ENCODE results near the gene DLL3. TPM values are rescaled to one million over a fixed set of nuclear protein-coding genes. Genes with fewer than 3 reads are reported as not detected.

DLL3 gene
- total RNA-seq (2022; extraction: Qiagen RNA extraction; ENCODE audit: low read depth), result 8.3 to 11.1 TPM (median 10.1 TPM) in 5 replicates

GRCh38 chr19:39498798-39499642, at the start of gene DLL3:
TSS of gene DLL3 (plus strand) at chr19:39498947. CDS start at chr19:39498975, 28 bp downstream.

GRCh38 chr19:39480337-39481228, 18.2 kb upstream of the DLL3 start, which contains the start of gene TIMM50:
TSS of gene TIMM50 (plus strand) at chr19:39480838. CDS start at chr19:39480854, 16 bp downstream.

GRCh38 chr19:39514840-39515550, 16.2 kb downstream of the DLL3 start, which contains the start of gene SELENOV:
TSS of gene SELENOV (plus strand) at chr19:39515139. CDS start at chr19:39515213, 74 bp downstream.

GRCh38 chr19:39532233-39533002, 33.7 kb downstream of the DLL3 start, which contains the start of gene EID2B:
TSS of gene EID2B (minus strand) at chr19:39532852. CDS start at chr19:39532802, 50 bp downstream.

GRCh38 chr19:39539518-39540332, 41.0 kb downstream of the DLL3 start, which contains the start of gene EID2:
TSS of gene EID2 (minus strand) at chr19:39540161. CDS start at chr19:39540079, 82 bp downstream.

Other genes with a start within 250 kb of the DLL3 start
- not detected in 5 replicates for gene IFNL2, start 230.6 kb upstream of the DLL3 start, total RNA-seq (2022; extraction: Qiagen RNA extraction; ENCODE audit: low read depth)
- 0.27 TPM in 1 of 5 replicates, not detected in the others for gene IFNL1, start 202.5 kb upstream of the DLL3 start, total RNA-seq (2022; extraction: Qiagen RNA extraction; ENCODE audit: low read depth)
- gene LRFN1, start 178.1 kb upstream of the DLL3 start, total RNA-seq (2022; extraction: Qiagen RNA extraction; ENCODE audit: low read depth), result 8.1 to 10.8 TPM (median 10.2 TPM) in 5 replicates
- 0.35 to 1.1 TPM (median 0.66 TPM) in 5 replicates for gene GMFG, start 162.9 kb upstream of the DLL3 start, total RNA-seq (2022; extraction: Qiagen RNA extraction; ENCODE audit: low read depth)
- 120 to 179 TPM (median 169 TPM) in 5 replicates for gene SAMD4B, start 156.5 kb upstream of the DLL3 start, total RNA-seq (2022; extraction: Qiagen RNA extraction; ENCODE audit: low read depth)
- 69.9 to 72.7 TPM (median 71.6 TPM) in 5 replicates for gene PAF1, start 107.8 kb upstream of the DLL3 start, total RNA-seq (2022; extraction: Qiagen RNA extraction; ENCODE audit: low read depth)
- 72.5 to 75.5 TPM (median 74.8 TPM) in 5 replicates for gene MED29, start 107.6 kb upstream of the DLL3 start, total RNA-seq (2022; extraction: Qiagen RNA extraction; ENCODE audit: low read depth)
- 160 to 246 TPM (median 200 TPM) in 5 replicates for gene ZFP36, start 92.1 kb upstream of the DLL3 start, total RNA-seq (2022; extraction: Qiagen RNA extraction; ENCODE audit: low read depth)
- gene PLEKHG2, start 86.3 kb upstream of the DLL3 start, total RNA-seq (2022; extraction: Qiagen RNA extraction; ENCODE audit: low read depth), result 78.8 to 119 TPM (median 96.5 TPM) in 5 replicates
- 6,743 to 7,584 TPM (median 7,284 TPM) in 5 replicates for gene RPS16, start 63.0 kb upstream of the DLL3 start, total RNA-seq (2022; extraction: Qiagen RNA extraction; ENCODE audit: low read depth)
- 163 to 198 TPM (median 184 TPM) in 5 replicates for gene SUPT5H, start 53.4 kb upstream of the DLL3 start, total RNA-seq (2022; extraction: Qiagen RNA extraction; ENCODE audit: low read depth)
- gene TIMM50, start 18.1 kb upstream of the DLL3 start, total RNA-seq (2022; extraction: Qiagen RNA extraction; ENCODE audit: low read depth), result 173 to 225 TPM (median 219 TPM) in 5 replicates
- not detected in 5 replicates for gene SELENOV, start 16.2 kb downstream of the DLL3 start, total RNA-seq (2022; extraction: Qiagen RNA extraction; ENCODE audit: low read depth)
- 7.9 to 9.5 TPM (median 8.3 TPM) in 5 replicates for gene EID2B, start 33.9 kb downstream of the DLL3 start, total RNA-seq (2022; extraction: Qiagen RNA extraction; ENCODE audit: low read depth)
- gene EID2, start 41.2 kb downstream of the DLL3 start, total RNA-seq (2022; extraction: Qiagen RNA extraction; ENCODE audit: low read depth), result 35.5 to 48.6 TPM (median 43.8 TPM) in 5 replicates
- gene LGALS13, start 103.6 kb downstream of the DLL3 start, total RNA-seq (2022; extraction: Qiagen RNA extraction; ENCODE audit: low read depth), result not detected in 5 replicates
- not detected in 5 replicates for gene LGALS16, start 157.0 kb downstream of the DLL3 start, total RNA-seq (2022; extraction: Qiagen RNA extraction; ENCODE audit: low read depth)
- gene LGALS14, start 205.5 kb downstream of the DLL3 start, total RNA-seq (2022; extraction: Qiagen RNA extraction; ENCODE audit: low read depth), result not detected in 5 replicates
- not detected in 5 replicates for gene CLC, start 239.1 kb downstream of the DLL3 start, total RNA-seq (2022; extraction: Qiagen RNA extraction; ENCODE audit: low read depth)